ENCODE results near the gene IRS2. TPM values are rescaled to one million over a fixed set of nuclear protein-coding genes. Genes with fewer than 3 reads are reported as not detected.
A peak's percentile ranks its signal among the peaks of the same experiment; 100 is the strongest.

The IRS2 gene
- total RNA-seq, 1 experiment from 2014 or later: not detected

DNA sequence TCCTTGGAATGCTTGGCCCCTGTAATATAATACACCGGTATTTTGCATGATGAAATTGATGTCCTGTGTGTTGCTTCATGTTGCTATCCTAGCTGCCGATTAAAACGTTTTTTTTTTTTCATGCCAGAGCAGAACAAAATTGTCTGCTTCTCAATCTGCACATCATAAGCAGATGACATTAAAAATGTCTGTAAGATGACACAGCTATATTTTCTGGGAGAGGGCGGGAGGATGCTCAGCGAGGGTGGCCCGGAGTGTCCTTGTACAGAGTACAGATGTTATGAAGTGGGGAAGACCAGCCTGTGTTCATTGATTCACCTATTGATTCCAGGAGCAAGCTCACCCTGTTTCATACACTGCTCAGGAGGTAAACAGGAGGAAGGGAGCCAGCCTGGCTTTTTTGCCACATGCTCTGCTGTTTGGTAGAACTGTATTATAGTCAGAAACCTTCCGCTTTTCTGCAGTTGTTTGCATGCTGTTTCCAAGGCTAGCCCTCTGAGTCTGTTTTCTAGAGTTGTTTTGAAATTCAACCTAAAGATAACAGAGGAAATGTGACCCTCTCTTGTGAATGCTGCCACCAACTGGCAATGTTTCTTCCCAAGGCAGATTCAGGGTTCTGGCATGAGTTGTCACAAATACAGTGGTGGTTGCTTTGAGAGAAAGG lies 4.7 kb upstream of the IRS2 start:
- H3K9me2 ChIP-seq (replicated peaks; ENCODE audit: insufficient read depth, low read length): no peaks in the 10 kb centered on the region
- H3K4me3 ChIP-seq (ENCODE audit: low read length): no peak overlapping the region
- H3K4me2 ChIP-seq (ENCODE audit: low read depth, low read length, poor library complexity, severe bottlenecking): no peak overlapping the region
- no peaks in the 10 kb centered on the region for H3K4me1 ChIP-seq (ENCODE audit: low read length)
- H3K9ac ChIP-seq (ENCODE audit: low read length): no peak overlapping the region
- H3K27me3 ChIP-seq (ENCODE audit: low read length): no peaks in the 10 kb centered on the region
- H3K36me3 ChIP-seq (ENCODE audit: insufficient read depth, low read length): no peaks in the 10 kb centered on the region
- H3K79me2 ChIP-seq (ENCODE audit: low read length): no peaks in the 10 kb centered on the region
- no peak overlapping the region for H2AFZ ChIP-seq (ENCODE audit: low read length)
- no peak overlapping the region for H3K27ac ChIP-seq (ENCODE audit: low read length)
- no peaks in the 10 kb centered on the region for H4K20me1 ChIP-seq (ENCODE audit: insufficient read depth, low read depth, low read length)
- peak; percentile 41 for DNase-seq
- no peaks in the 10 kb centered on the region for H3K9me3 ChIP-seq (ENCODE audit: low read length)

DNA sequence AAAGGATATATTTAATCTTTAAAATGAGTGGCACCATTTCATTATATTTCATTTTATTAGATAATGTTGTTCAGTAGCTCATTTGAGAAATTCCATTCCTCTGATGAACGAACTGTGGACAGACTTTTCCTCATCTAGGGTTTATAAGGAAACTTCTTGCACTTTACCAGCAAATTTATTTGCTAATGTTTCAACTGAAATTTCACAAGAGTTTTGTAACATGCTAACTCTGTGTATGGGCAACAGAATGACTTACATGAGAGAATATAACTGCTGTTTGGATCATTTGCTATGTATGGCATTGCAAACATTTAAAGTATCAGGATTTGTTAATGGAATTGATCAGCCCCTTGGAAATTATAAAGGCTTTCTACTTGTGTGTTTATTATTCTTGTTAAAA lies 3.7 kb upstream of the IRS2 start:
- H3K4me1 ChIP-seq (ENCODE audit: low read length): no peaks in the 10 kb centered on the region
- H3K4me3 ChIP-seq (ENCODE audit: low read length): no peak overlapping the region
- H3K4me2 ChIP-seq (ENCODE audit: low read depth, low read length, poor library complexity, severe bottlenecking): no peak overlapping the region
- DNase-seq: no peak
- no peaks in the 10 kb centered on the region for H3K27me3 ChIP-seq (ENCODE audit: low read length)
- H4K20me1 ChIP-seq (ENCODE audit: insufficient read depth, low read depth, low read length): no peaks in the 10 kb centered on the region
- H3K9me2 ChIP-seq (replicated peaks; ENCODE audit: insufficient read depth, low read length): no peaks in the 10 kb centered on the region
- no peaks in the 10 kb centered on the region for H3K36me3 ChIP-seq (ENCODE audit: insufficient read depth, low read length)
- H3K9me3 ChIP-seq (ENCODE audit: low read length): no peaks in the 10 kb centered on the region
- no peak overlapping the region for H3K27ac ChIP-seq (ENCODE audit: low read length)
- H2AFZ ChIP-seq (ENCODE audit: low read length): no peak overlapping the region
- no peaks in the 10 kb centered on the region for H3K79me2 ChIP-seq (ENCODE audit: low read length)
- no peak overlapping the region for H3K9ac ChIP-seq (ENCODE audit: low read length)

DNA sequence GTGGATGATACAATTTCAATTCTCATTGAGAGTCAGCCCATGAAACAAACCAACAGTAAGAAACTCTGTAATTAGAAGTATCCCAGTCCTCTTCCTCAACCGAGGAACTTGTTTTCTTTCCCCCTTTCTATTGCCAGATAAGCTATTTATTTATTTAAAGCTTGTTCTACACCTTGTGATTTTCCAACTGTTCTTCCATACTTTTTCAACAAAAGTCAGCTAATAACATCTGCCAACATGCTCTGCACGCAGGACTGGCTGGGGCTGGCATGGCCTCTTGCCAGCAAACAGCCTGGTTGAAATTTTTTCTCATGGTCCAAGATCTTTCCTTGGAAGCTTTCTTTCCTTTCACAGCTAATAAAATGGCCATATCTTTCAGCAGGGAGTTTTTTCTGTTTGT lies 2.9 kb upstream of the IRS2 start:
- H3K27me3 ChIP-seq (ENCODE audit: low read length): no peaks in the 10 kb centered on the region
- H3K36me3 ChIP-seq (ENCODE audit: insufficient read depth, low read length): no peaks in the 10 kb centered on the region
- no peak overlapping the region for H3K4me3 ChIP-seq (ENCODE audit: low read length)
- no peak overlapping the region for H3K27ac ChIP-seq (ENCODE audit: low read length)
- H3K9ac ChIP-seq (ENCODE audit: low read length): no peak overlapping the region
- H3K4me1 ChIP-seq (ENCODE audit: low read length): no peaks in the 10 kb centered on the region
- DNase-seq: no peak
- no peaks in the 10 kb centered on the region for H4K20me1 ChIP-seq (ENCODE audit: insufficient read depth, low read depth, low read length)
- no peaks in the 10 kb centered on the region for H3K9me2 ChIP-seq (replicated peaks; ENCODE audit: insufficient read depth, low read length)
- H3K9me3 ChIP-seq (ENCODE audit: low read length): no peaks in the 10 kb centered on the region
- no peak overlapping the region for H3K4me2 ChIP-seq (ENCODE audit: low read depth, low read length, poor library complexity, severe bottlenecking)
- H2AFZ ChIP-seq (ENCODE audit: low read length): no peak overlapping the region
- no peaks in the 10 kb centered on the region for H3K79me2 ChIP-seq (ENCODE audit: low read length)

DNA sequence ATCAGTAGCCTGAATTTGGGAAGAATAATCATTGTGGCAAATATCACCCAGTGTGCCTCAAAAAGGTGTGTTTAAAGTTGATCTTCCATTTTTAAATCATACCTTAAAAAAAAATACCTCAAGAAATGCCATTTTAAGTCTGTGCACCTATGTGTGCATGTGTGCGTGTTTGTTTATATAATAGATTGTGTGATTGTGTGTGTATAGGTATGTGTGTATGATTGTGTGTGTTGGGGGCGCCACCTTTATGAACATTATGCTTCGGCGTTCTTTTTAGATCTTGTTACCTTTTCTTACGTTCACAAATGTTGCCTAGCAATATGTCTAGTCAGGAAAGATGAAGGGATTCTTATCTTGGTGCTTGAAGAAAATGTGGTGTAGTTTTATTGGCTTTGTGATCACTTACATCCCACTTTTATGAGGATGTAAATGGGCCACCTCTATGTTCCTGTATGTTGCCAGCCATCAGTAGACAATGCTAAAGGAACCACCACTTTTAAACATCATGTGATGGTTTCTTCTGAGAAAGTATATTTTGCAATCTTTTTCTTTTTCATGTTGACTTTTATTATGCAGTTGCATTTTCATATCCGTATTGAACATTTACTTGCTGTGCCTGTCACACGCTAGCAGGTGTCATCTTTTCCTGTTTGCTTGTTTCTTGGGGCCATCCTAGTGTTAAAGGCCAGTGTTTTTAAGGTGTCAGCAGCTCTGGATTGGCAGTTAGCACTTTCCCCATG lies 2.2 kb upstream of the IRS2 start:
- Histone ChIP-seq H4K20me1 (ENCODE audit: insufficient read depth, low read depth, low read length) (no peaks in the 10 kb centered on the region), H3K9ac (ENCODE audit: low read length) (no peak overlapping the region), H3K4me2 (ENCODE audit: low read depth, low read length, poor library complexity, severe bottlenecking) (no peak overlapping the region), H3K27me3 (ENCODE audit: low read length) (no peaks in the 10 kb centered on the region), H3K36me3 (ENCODE audit: insufficient read depth, low read length) (no peaks in the 10 kb centered on the region), H3K9me2 (replicated peaks; ENCODE audit: insufficient read depth, low read length) (no peaks in the 10 kb centered on the region), H3K79me2 (ENCODE audit: low read length) (no peaks in the 10 kb centered on the region), H3K4me3 (ENCODE audit: low read length) (no peak overlapping the region), H3K9me3 (ENCODE audit: low read length) (peaks cover under 1% of the 10 kb centered on the region; the same call in 1 of the 2 replicates), H3K4me1 (ENCODE audit: low read length) (no peaks in the 10 kb centered on the region), H2AFZ (ENCODE audit: low read length) (no peak overlapping the region), H3K27ac (ENCODE audit: low read length) (no peak overlapping the region)
- no peak for DNase-seq

DNA sequence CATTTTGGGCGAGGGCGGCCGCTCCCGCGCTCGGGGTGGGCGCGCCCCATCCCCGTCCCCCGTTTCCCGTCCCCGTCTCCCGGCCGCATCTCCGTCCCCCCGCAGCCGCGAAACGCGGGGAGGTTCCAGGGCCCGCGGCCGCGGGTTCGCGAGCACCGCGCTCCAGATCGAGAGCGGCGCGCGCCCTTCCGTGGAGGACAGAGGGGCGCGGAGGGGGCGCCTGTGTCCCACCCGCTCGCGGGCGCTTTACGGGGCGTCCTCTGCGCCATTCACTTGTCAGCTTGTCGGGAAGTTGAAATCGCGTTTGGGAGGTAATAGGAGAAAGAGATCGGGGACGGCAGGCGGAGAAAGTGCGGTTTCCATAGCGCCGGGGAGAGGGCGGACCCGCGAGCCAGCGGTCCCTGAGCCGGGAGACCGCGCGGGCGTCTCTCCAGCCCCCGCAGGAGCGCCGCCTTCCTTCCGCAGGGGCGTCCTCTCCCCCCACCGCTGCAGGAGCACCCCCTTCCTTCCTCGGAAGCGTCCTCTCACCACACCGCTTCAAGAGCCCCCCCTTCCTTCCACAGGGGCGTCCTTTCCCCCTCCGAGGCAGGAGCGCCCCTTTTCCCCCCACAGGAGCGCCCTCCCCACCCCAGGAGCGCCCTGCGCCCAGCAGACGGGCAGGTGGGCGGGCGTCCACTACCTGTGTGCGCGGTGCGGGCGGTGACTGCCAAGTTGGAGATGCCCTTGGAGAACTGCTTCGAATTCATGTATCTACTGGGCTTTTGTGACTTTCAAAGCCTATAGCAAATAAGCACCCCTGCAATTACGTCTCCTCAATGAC lies 962 bp upstream of the IRS2 start:
- no peaks in the 10 kb centered on the region for H4K20me1 ChIP-seq (ENCODE audit: insufficient read depth, low read depth, low read length)
- H3K79me2 ChIP-seq (ENCODE audit: low read length): no peaks in the 10 kb centered on the region
- no peak overlapping the region for H3K4me2 ChIP-seq (ENCODE audit: low read depth, low read length, poor library complexity, severe bottlenecking)
- H3K36me3 ChIP-seq (ENCODE audit: insufficient read depth, low read length): no peaks in the 10 kb centered on the region
- H3K9ac ChIP-seq (ENCODE audit: low read length): no peak overlapping the region
- H3K27me3 ChIP-seq (ENCODE audit: low read length): no peaks in the 10 kb centered on the region
- no peak overlapping the region for H2AFZ ChIP-seq (ENCODE audit: low read length)
- DNase-seq: no peak
- H3K9me2 ChIP-seq (replicated peaks; ENCODE audit: insufficient read depth, low read length): no peaks in the 10 kb centered on the region
- H3K9me3 ChIP-seq (ENCODE audit: low read length): peaks cover 2% of the 10 kb centered on the region; the same call in 1 of the 2 replicates
- H3K27ac ChIP-seq (ENCODE audit: low read length): no peak overlapping the region
- no peaks in the 10 kb centered on the region for H3K4me1 ChIP-seq (ENCODE audit: low read length)
- no peak overlapping the region for H3K4me3 ChIP-seq (ENCODE audit: low read length)

DNA sequence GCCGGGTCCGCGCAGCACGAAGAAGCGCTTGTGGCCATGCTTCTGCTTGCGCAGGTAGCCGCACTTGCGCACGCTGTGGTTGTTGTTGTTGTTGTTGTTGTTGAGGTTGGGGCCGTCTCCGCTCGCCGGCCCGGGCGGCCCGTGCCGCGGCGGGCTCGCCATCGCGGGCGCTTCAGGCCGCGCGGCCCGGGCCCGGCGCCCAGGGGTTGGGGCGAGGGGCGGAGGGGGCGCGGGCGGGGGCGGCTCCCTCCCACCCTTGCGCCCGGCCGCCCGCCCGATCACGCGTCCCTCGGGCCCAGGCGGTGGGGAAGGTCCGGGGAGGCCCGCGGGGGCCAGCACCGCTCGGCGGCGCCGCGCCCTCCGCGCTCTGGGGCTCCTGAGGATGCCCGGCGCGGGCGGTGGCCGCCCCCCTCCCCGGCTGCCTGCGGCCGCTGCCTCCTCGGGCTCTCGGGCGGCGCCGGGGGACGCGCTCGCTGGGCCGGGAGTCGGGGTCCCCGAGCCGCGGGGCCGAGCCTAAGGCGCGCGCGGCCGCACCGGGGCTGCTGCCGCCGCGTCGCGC lies 412 bp downstream of the IRS2 start:
- no peak overlapping the region for H3K4me3 ChIP-seq (ENCODE audit: low read length)

DNA sequence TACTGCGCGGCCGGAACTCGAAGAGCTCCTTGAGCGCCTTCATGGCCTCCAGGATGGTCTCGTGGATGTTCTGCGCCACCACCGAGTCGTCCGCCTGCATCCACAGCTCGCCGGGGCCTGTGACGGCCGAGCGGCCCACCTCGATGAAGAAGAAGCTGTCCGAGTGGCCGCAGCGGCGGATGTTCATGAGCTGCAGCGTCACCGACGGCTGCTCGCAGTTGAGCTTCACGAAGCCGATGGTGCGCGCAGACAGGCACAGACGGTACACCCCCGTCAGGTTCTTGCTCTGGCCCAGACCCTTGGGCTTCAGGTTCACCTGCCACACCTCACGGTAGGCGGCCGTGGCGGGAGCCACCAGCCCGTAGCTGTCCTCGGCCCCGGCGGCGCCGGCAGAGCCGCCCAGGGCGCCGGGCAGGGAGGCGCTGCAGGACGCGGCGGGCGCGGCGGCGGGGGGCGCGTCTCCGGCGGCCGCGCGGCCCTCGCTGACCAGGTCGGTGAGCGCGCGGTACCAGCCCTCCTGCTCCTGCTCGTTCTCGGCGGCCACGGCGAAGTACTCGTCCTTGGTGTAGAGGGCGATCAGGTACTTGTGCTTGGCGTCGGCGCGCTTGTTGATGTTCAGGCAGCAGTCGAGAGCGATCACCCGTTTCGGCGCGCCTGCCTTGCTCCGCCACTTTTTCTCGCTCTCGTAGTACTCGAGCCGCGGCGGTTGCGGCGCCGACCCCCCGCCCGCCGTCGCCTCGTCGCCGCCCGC lies 1.1 kb downstream of the IRS2 start:
- H3K9me2 ChIP-seq (replicated peaks; ENCODE audit: insufficient read depth, low read length): no peaks in the 10 kb centered on the region
- H3K9ac ChIP-seq (ENCODE audit: low read length): no peak overlapping the region
- H3K9me3 ChIP-seq (ENCODE audit: low read length): peaks cover 2% of the 10 kb centered on the region; the same call in 1 of the 2 replicates
- no peaks in the 10 kb centered on the region for H3K36me3 ChIP-seq (ENCODE audit: insufficient read depth, low read length)
- no peak for DNase-seq
- no peaks in the 10 kb centered on the region for H3K4me1 ChIP-seq (ENCODE audit: low read length)
- no peaks in the 10 kb centered on the region for H4K20me1 ChIP-seq (ENCODE audit: insufficient read depth, low read depth, low read length)
- H3K4me2 ChIP-seq (ENCODE audit: low read depth, low read length, poor library complexity, severe bottlenecking): no peak overlapping the region
- no peak overlapping the region for H3K4me3 ChIP-seq (ENCODE audit: low read length)
- no peaks in the 10 kb centered on the region for H3K79me2 ChIP-seq (ENCODE audit: low read length)
- H3K27ac ChIP-seq (ENCODE audit: low read length): no peak overlapping the region
- no peaks in the 10 kb centered on the region for H3K27me3 ChIP-seq (ENCODE audit: low read length)
- H2AFZ ChIP-seq (ENCODE audit: low read length): no peak overlapping the region

More for the DNA sequence above, 412 bp downstream of the IRS2 start:
- H3K9ac ChIP-seq (ENCODE audit: low read length): no peak overlapping the region
- H3K27me3 ChIP-seq (ENCODE audit: low read length): no peaks in the 10 kb centered on the region
- H3K4me2 ChIP-seq (ENCODE audit: low read depth, low read length, poor library complexity, severe bottlenecking): no peak overlapping the region
- H3K9me3 ChIP-seq (ENCODE audit: low read length): peaks cover 2% of the 10 kb centered on the region; the same call in 1 of the 2 replicates
- H3K79me2 ChIP-seq (ENCODE audit: low read length): no peaks in the 10 kb centered on the region
- H4K20me1 ChIP-seq (ENCODE audit: insufficient read depth, low read depth, low read length): no peaks in the 10 kb centered on the region
- H2AFZ ChIP-seq (ENCODE audit: low read length): no peak overlapping the region
- no peak for DNase-seq
- H3K9me2 ChIP-seq (replicated peaks; ENCODE audit: insufficient read depth, low read length): no peaks in the 10 kb centered on the region
- H3K4me1 ChIP-seq (ENCODE audit: low read length): no peaks in the 10 kb centered on the region
- no peaks in the 10 kb centered on the region for H3K36me3 ChIP-seq (ENCODE audit: insufficient read depth, low read length)
- no peak overlapping the region for H3K27ac ChIP-seq (ENCODE audit: low read length)

Measured in Karpas-422 (cell line).